Measurements from ENCODE around the gene MRGPRX3. TPM values are rescaled to one million over a fixed set of nuclear protein-coding genes. Genes with fewer than 3 reads are reported as not detected.

MRGPRX3 gene
- total and polyA plus RNA-seq, 2 donors (not counting 3 experiments of a cell fraction or from before 2014, with no cell fraction given): not detected

GRCh38 chr11:18171377-18172000 is 39.1 kb downstream of the MRGPRX3 start:
- Histone ChIP-seq H3K9me1 (replicated peaks; ENCODE audit: control insufficient read depth, extremely low read depth, insufficient read depth, low read length) (no peaks in the 10 kb centered on the region), H3K27ac (ENCODE audit: insufficient read depth, low read depth, low read length) (no peak overlapping the region), H3K4me2 (ENCODE audit: insufficient read depth, low read length) (no peak overlapping the region), H4K20me1 (replicated peaks; ENCODE audit: control insufficient read depth, extremely low read depth, insufficient read depth, low read length) (no peaks in the 10 kb centered on the region), H2AFZ (ENCODE audit: low read depth, low read length) (no peak overlapping the region), H3K9ac (replicated peaks; ENCODE audit: extremely low read depth, insufficient read depth, low read length) (no peak overlapping the region), H3K79me2 (ENCODE audit: control insufficient read depth, insufficient read depth, low read length) (no peaks in the 10 kb centered on the region), H3K4me1 (ENCODE audit: control insufficient read depth, extremely low read depth, insufficient read depth, low read length) (no peaks in the 10 kb centered on the region), H3K27me3 (ENCODE audit: control insufficient read depth in 2 of 2, insufficient read depth in 2 of 2, low read length in 2 of 2) (peaks cover 0 to 3% of the 10 kb centered on the region in 2 experiments), H3K36me3 (ENCODE audit: control insufficient read depth in 2 of 2, extremely low read depth in 1 of 2, insufficient read depth in 2 of 2, low read length in 2 of 2) (no peaks in the 10 kb centered on the region), H3K4me3 (replicated peaks in 1 of 3; ENCODE audit: insufficient read depth in 1 of 3, low read depth in 1 of 3, low read length in 3 of 3) (no peak overlapping the region), H3K9me3 (replicated peaks; ENCODE audit: control insufficient read depth, insufficient read depth, low read length) (no peaks in the 10 kb centered on the region)
- intact Hi-C loops (cut with micrococcal nuclease) (no loop called here), dilution Hi-C loops (cut with MboI; ENCODE audit: extremely low pct_ligation_motif_present, low sequenced_read_pairs) (no loop called here)
- no TSS peak for BruUV-seq (replicated peaks)
- POLR2A ChIA-PET: no interaction called here
- no peak for FAIRE-seq
- no peak for DNase-seq (ENCODE audit: low read depth, low spot score)
- TF ChIP-seq EZH2 (IDR thresholded peaks at IDR 0.05; ENCODE audit: borderline replicate concordance, low read depth, low read length, severe bottlenecking) (no peak), CTCF (IDR thresholded peaks at IDR 0.05; ENCODE audit: extremely low read depth in 1 of 2, insufficient read depth in 1 of 2, low read depth in 1 of 2, low read length in 2 of 2) (peak; percentile 29 to 34)
- CTCF ChIA-PET: interaction anchor here (0.6 to 1.8 kb wide), 6 partner anchors 9 to 480 kb away, joined by 3 to 13 read pairs (median 5); no protein-coding TSS in a partner anchor

GRCh38 chr11:18172666-18173065 is 40.3 kb downstream of the MRGPRX3 start, which contains the start of gene MRGPRX4:
MRGPRX4 (plus strand) TSS chr11:18172837; CDS start chr11:18173257, 420 bp downstream.
- no peak within 1 kb of the TSS for H2AFZ ChIP-seq (ENCODE audit: low read depth, low read length)
- intact Hi-C loops (cut with micrococcal nuclease): no loop called here
- no peak for FAIRE-seq
- no peaks in the 10 kb centered on the region for H3K36me3 ChIP-seq (ENCODE audit: control insufficient read depth in 2 of 2, extremely low read depth in 1 of 2, insufficient read depth in 2 of 2, low read length in 2 of 2)
- POLR2A ChIA-PET: no interaction called here
- H3K4me2 ChIP-seq (ENCODE audit: insufficient read depth, low read length): no peak within 1 kb of the TSS
- no peaks in the 10 kb centered on the region for H4K20me1 ChIP-seq (replicated peaks; ENCODE audit: control insufficient read depth, extremely low read depth, insufficient read depth, low read length)
- H3K4me3 ChIP-seq (replicated peaks in 1 of 3; ENCODE audit: insufficient read depth in 1 of 3, low read depth in 1 of 3, low read length in 3 of 3): no peak within 1 kb of the TSS
- DNase-seq (ENCODE audit: low read depth, low spot score): no peak
- dilution Hi-C loops (cut with MboI; ENCODE audit: extremely low pct_ligation_motif_present, low sequenced_read_pairs): no loop called here
- H3K9me1 ChIP-seq (replicated peaks; ENCODE audit: control insufficient read depth, extremely low read depth, insufficient read depth, low read length): no peaks in the 10 kb centered on the region
- CTCF ChIA-PET: no interaction called here
- no peak within 1 kb of the TSS for H3K27ac ChIP-seq (ENCODE audit: insufficient read depth, low read depth, low read length)
- H3K9ac ChIP-seq (replicated peaks; ENCODE audit: extremely low read depth, insufficient read depth, low read length): no peak within 1 kb of the TSS
- no peaks in the 10 kb centered on the region for H3K79me2 ChIP-seq (ENCODE audit: control insufficient read depth, insufficient read depth, low read length)
- TF ChIP-seq FOS (IDR thresholded peaks at IDR 0.05; ENCODE audit: borderline replicate concordance, insufficient read depth, low read length) (no peak), EZH2 (IDR thresholded peaks at IDR 0.05; ENCODE audit: borderline replicate concordance, low read depth, low read length, severe bottlenecking) (no peak), GATA2 (IDR thresholded peaks at IDR 0.05; ENCODE audit: insufficient read depth, insufficient read length, low read depth, low read length) (no peak), JUN (IDR thresholded peaks at IDR 0.05; ENCODE audit: borderline replicate concordance, insufficient read depth, insufficient read length, low read depth) (no peak), POLR2AphosphoS5 (IDR thresholded peaks at IDR 0.05; ENCODE audit: insufficient read depth, low read depth, low read length) (no peak), CTCF (IDR thresholded peaks at IDR 0.05; ENCODE audit: extremely low read depth in 1 of 2, insufficient read depth in 1 of 2, low read depth in 1 of 2, low read length in 2 of 2) (no peak), MYC (IDR thresholded peaks at IDR 0.05; ENCODE audit: low read depth, low read length) (no peak), POLR2A (IDR thresholded peaks at IDR 0.05; ENCODE audit: low read depth, low read length) (no peak)
- TF ChIP-seq, protein P1, sequence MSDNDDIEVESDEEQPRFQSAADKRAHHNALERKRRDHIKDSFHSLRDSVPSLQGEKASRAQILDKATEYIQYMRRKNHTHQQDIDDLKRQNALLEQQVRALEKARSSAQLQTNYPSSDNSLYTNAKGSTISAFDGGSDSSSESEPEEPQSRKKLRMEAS (IDR thresholded peaks at IDR 0.05; ENCODE audit: insufficient read depth, insufficient read length): no peak
- H3K9me3 ChIP-seq (replicated peaks; ENCODE audit: control insufficient read depth, insufficient read depth, low read length): no peaks in the 10 kb centered on the region
- H3K4me1 ChIP-seq (ENCODE audit: control insufficient read depth, extremely low read depth, insufficient read depth, low read length): no peaks in the 10 kb centered on the region
- H3K27me3 ChIP-seq (ENCODE audit: control insufficient read depth in 2 of 2, insufficient read depth in 2 of 2, low read length in 2 of 2): peaks cover 0 to 3% of the 10 kb centered on the region in 2 experiments
- BruUV-seq (replicated peaks): no TSS peak

All from endothelial cell of umbilical vein (primary cell).